LNCaP clone FGC (cell line): Measurements from ENCODE around the gene LMAN1L.

Source experiments
- DNase-seq: peaks from one replicate; pipeline ENCODE4 v3.0.0-alpha.2; 2011; ENCODE audit warnings: low read depth
- H3K4me3 ChIP-seq: 2 replicates; pipeline ENCODE4 v1.5.1; 2011; ENCODE audit warnings: mild to moderate bottlenecking, low read depth, low read length, control low read depth
- TF ChIP-seq, protein P1 (sequence below): IDR thresholded peaks from 2 replicates; pipeline ENCODE4 v1.5.1; 2012; ENCODE audit warnings: mild to moderate bottlenecking; ENCODE audit not compliant: control insufficient read depth, insufficient read depth; ENCODE audit errors: extremely low read depth

The LMAN1L gene

DNA sequence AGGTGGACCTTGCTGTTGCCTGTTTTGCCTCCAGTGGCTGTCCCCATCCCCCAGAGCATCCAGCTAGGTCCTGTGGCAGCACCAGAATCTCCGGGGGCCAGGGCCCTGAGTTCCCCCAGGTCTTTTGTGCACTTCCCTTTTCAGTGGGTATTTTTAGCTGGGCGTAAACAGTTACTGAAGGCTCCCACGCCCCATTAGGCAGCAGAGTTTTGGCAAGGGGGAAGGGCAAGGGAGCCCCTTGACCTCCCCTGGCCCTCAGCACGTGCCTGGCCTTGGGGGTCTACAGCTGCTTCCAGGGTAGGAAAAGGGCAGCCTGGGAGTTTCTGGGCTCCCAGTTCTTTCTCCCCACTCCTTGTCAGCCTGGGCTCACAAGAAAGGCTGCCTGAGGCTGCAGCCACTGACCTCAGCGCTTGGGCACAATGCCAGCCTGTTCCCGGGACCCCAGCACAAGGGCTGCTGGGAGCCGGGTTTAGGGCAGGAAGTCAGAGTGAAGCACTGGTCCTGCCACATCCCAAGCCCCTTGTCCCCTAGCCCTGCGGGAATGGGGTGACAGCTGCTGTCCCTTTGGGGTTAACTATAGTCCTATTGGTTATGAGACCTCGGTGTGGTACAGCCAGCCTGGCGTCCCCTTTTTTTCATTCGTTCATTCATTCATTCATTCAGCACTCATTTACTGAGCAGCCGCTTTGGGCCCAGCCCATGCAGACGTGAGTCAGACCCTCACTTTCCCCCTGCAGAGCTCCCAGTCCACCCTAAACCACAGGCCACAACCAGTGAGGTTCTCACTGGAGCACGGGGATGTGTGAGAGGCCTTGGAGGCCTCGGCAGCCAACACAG is 22.3 kb upstream of the LMAN1L start:
- no peak for DNase-seq
- H3K4me3 ChIP-seq: no peak overlapping the region
- TF ChIP-seq, protein P1, sequence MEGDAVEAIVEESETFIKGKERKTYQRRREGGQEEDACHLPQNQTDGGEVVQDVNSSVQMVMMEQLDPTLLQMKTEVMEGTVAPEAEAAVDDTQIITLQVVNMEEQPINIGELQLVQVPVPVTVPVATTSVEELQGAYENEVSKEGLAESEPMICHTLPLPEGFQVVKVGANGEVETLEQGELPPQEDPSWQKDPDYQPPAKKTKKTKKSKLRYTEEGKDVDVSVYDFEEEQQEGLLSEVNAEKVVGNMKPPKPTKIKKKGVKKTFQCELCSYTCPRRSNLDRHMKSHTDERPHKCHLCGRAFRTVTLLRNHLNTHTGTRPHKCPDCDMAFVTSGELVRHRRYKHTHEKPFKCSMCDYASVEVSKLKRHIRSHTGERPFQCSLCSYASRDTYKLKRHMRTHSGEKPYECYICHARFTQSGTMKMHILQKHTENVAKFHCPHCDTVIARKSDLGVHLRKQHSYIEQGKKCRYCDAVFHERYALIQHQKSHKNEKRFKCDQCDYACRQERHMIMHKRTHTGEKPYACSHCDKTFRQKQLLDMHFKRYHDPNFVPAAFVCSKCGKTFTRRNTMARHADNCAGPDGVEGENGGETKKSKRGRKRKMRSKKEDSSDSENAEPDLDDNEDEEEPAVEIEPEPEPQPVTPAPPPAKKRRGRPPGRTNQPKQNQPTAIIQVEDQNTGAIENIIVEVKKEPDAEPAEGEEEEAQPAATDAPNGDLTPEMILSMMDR: no peak

DNA sequence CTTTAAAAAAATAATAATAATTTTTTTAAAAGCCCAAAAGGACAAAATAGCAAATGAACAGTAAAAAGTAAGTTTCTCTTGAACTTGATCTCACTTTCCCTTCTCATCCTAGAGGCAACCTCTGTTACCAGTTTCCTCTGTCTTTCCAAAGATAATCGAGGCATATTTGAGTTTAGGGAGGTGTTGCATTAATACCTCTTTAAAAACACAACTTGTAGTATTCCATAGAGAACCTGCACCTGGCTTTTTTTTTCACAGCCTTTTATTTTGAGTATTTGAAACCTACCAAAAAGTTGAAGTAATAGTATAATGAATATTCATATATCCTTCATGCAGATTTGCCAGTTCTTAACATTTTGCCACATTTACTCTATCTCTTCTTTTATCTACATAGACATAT is 21.6 kb upstream of the LMAN1L start:
- no peak for DNase-seq
- TF ChIP-seq, protein P1: no peak
- no peak overlapping the region for H3K4me3 ChIP-seq

DNA sequence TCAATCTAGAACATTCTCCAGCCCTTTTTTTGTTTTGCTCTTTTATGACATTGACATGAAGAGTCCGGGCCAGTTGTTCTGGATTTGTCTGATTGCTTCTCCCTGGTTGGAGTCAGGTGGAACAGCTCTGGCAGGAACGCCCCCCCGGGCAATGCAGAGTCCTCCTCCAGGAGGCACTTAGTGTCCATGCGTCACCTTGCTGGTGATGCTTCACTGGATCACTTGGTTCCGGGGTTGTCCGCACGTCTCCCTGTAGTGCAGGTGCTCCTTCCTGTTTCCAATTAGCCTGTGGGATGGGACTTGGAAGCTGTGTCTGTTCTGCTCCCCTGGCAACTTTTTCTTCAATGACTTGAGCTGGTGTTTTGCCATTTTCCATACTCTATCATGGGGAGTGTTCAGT is 21.0 kb upstream of the LMAN1L start:
- TF ChIP-seq, protein P1: no peak
- DNase-seq: no peak
- H3K4me3 ChIP-seq: no peak overlapping the region

DNA sequence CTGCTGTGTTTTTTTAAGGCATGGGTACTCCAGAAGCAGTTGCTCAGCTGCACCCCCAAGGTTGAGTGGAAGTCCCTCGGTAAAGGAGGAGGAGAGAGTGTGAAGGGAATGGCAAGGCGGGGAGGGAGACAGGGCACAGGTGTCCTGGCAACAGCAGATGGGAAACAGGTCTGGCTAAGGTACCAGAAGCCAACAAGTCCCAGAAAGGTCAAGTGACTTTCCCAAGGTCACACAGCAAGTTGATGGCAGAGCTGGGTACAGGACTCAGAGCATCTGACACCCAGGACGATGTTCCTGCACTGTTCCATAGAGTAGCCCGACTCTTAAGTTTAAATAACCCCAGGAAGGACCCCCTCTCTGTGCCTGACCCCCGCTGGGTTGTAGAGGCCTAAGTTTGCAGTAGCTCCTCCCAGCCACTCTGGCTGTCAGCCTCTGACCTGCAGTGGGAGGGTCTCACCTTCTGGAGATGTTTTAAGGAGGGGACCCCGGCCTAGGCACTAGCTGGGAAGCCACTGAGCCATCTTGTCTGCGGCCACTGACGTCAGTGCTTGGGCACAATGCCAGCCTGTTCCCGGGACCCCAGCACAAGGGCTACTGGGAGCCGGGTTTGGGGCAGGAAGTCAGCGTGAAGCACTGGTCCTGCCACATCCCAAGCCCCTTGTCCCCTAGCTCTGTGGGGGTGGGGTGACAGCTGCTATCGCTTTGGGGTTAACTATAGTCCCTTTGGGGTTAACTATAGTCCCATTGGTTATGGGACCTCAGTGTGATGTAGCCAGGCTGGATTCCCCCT is 20.2 kb upstream of the LMAN1L start:
- TF ChIP-seq, protein P1: no peak
- no peak for DNase-seq
- H3K4me3 ChIP-seq: no peak overlapping the region

DNA sequence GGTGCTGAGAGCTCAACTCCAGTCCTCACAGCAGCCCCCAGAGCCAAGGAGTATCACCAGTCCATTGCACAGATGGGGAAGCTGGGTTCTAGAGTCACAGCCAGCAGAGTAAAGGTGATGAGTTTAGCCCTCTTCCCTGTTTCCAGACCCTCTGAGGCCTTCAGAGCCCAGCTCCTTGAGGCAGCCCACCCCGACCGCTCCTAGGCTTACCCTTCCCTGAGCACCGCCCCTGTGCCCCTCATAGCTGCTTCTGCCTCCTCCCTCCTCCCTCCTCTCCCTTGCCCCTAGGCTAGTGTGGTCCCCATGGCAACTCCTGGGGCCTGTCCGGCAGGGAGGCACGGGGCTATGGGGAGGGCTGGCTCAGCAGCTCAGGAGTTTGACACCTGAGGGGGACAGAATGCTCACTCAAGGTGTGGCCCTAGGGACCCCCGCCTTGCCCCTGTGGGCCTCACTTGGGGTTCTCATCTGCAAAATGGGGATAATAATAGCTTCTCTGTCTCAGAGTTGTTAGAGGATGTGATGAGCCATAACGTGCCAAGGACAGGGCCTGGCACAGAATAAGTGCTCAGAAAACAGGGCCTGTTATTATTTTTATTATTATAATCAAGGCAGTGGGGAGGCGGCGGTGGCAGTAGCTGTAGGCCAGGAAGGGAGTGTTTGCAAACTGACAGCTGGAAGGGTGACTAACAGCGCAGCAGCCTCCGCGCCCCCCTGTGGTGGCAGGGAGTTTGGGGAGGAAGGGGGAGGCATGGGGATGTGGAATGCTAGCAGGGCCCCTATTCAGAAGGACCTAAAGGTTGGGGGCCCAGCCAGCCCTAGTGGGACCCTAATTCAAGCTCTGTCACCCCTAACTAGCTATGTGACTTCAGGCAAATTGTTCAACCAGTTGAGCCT is 19.3 kb upstream of the LMAN1L start:
- H3K4me3 ChIP-seq: no peak overlapping the region
- TF ChIP-seq, protein P1: no peak
- DNase-seq: no peak

DNA sequence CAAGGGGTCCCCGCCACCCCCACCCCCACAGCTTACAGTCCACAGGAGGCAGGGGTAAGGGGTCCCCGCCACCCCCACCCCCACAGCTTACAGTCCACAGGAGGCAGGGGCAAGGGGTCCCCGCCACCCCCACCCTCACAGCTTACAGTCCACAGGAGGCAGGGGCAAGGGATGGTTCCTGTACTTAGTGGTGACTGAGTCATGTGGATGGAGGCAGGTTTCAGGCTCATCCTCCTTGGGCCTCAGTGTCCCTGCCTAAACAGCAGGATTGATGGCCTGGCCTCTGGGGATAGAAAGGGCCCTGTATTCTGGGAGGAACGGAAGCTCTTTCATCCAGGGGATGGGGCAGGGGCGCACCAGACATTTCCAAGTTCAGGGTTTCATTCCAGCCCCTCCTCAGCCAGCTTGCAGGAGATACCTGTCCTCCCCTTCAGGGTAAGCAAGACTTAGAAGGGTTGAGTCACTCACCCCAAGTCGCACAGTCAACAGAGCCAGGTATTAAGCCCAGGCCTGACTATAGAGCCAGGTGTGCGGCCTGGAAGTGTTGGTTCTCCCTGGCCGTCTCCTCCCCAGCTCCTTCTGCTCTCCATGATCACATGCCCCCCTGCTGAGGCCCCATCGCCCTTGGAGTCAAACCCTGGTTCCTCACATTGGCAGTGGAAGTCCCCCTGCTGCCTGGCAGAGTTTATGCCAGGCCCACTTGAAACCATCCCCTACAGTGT is 18.2 kb upstream of the LMAN1L start:
- DNase-seq: no peak
- TF ChIP-seq, protein P1: no peak
- no peak overlapping the region for H3K4me3 ChIP-seq
